Stimulated activated CD8-positive, alpha-beta memory T cell treated with anti-CD3 and anti-CD28 coated beads, Interleukin-4, amount 100 ng/mL, for 24 hours (primary cell): Measurements from ENCODE around the gene HABP2.

Source experiments
- DNase-seq: peaks from one replicate; pipeline ENCODE4 v3.0.0-alpha.2; 2020; ENCODE audit warnings: low read depth

The HABP2 gene

GRCh38 chr10:113552701-113553100, at the start of gene HABP2:
Gene HABP2 (plus strand): TSS chr10:113553053. CDS start chr10:113553122, 69 bp downstream.
- no peak for DNase-seq

GRCh38 chr10:113503930-113504329, 48.9 kb upstream of the HABP2 start:
- no peak for DNase-seq

- no peak for DNase-seq
Observed at GRCh38 chr10:113504423-113504822, 48.4 kb upstream of the HABP2 start.

- no peak for DNase-seq
Observed at GRCh38 chr10:113506476-113506875, 46.4 kb upstream of the HABP2 start.

GRCh38 chr10:113511419-113511818, 41.4 kb upstream of the HABP2 start:
- no peak for DNase-seq

- DNase-seq, result no peak
Observed at GRCh38 chr10:113515161-113515560, 37.7 kb upstream of the HABP2 start.

GRCh38 chr10:113515601-113516000, 37.3 kb upstream of the HABP2 start:
- DNase-seq, result no peak

GRCh38 chr10:113516061-113516460, 36.8 kb upstream of the HABP2 start:
- no peak for DNase-seq

GRCh38 chr10:113517165-113517900, 35.5 kb upstream of the HABP2 start:
- no peak for DNase-seq

- no peak for DNase-seq
Observed at GRCh38 chr10:113517901-113518260, 35.0 kb upstream of the HABP2 start.

GRCh38 chr10:113518415-113518814, 34.4 kb upstream of the HABP2 start:
- no peak for DNase-seq

- DNase-seq, result no peak
Observed at GRCh38 chr10:113518816-113519591, 33.8 kb upstream of the HABP2 start.

- DNase-seq, result no peak
Observed at GRCh38 chr10:113519681-113520115, 33.2 kb upstream of the HABP2 start.

- DNase-seq, result no peak
Observed at GRCh38 chr10:113520261-113520660, 32.6 kb upstream of the HABP2 start.

GRCh38 chr10:113520690-113521474, 32.0 kb upstream of the HABP2 start:
- DNase-seq, result no peak

- no peak for DNase-seq
Observed at GRCh38 chr10:113521475-113521795, 31.4 kb upstream of the HABP2 start.

GRCh38 chr10:113522460-113522859, 30.4 kb upstream of the HABP2 start:
- DNase-seq, result no peak

- no peak for DNase-seq
Observed at GRCh38 chr10:113523071-113523470, 29.8 kb upstream of the HABP2 start.

GRCh38 chr10:113523628-113524027, 29.2 kb upstream of the HABP2 start:
- DNase-seq, result no peak

- no peak for DNase-seq
Observed at GRCh38 chr10:113524120-113524519, 28.7 kb upstream of the HABP2 start.

- no peak for DNase-seq
Observed at GRCh38 chr10:113524539-113525490, 28.0 kb upstream of the HABP2 start.

GRCh38 chr10:113525713-113526112, 27.1 kb upstream of the HABP2 start:
- no peak for DNase-seq
